Lung (tissue), 12 donors: Measurements from ENCODE around the gene CPED1. TPM values are rescaled to one million over a fixed set of nuclear protein-coding genes. Genes with fewer than 3 reads are reported as not detected.
"Not testable (repeated sequence)": the region's sequence is repeated elsewhere in the genome, so short reads cannot be mapped to it uniquely, and the experiment has no call there.

ENCODE experiments used
- ATAC-seq: fragments of 200-7000 bp; cut with Tn5 transposase; one replicate; pipeline ENCODE4 v1.9.1; 2020; ENCODE audit warnings: moderate number of reproducible peaks; ENCODE audit not compliant: insufficient read depth, low FRiP score
- DNase-seq, 3 donors: peaks; one replicate each; pipeline ENCODE4 v3.0.0-alpha.2; 2013 to 2017
- H3K27ac ChIP-seq, 2 donors: one replicate each; pipeline ENCODE4 v1.5.1; 2013; ENCODE audit warnings: mild to moderate bottlenecking in 2 of 2, moderate library complexity in 2 of 2, control low read depth in 1 of 2, inconsistent platforms in 1 of 2, low read depth in 1 of 2, low read length in 1 of 2
- H3K27me3 ChIP-seq, 3 donors: one replicate each; pipeline ENCODE4 v1.5.1; 2013; ENCODE audit warnings: low read length in 2 of 3; ENCODE audit not compliant: control insufficient read depth in 3 of 3, insufficient read depth in 3 of 3
- H3K36me3 ChIP-seq, 4 donors: one replicate each; pipeline ENCODE4 v1.5.1; 2013; ENCODE audit warnings: low read length in 4 of 4, mild to moderate bottlenecking in 1 of 4, moderate library complexity in 1 of 4; ENCODE audit not compliant: control insufficient read depth in 4 of 4, insufficient read depth in 4 of 4
- H3K4me1 ChIP-seq, 5 donors: one replicate each; pipeline ENCODE4 v1.5.1; 2013; ENCODE audit warnings: low read length in 5 of 5, mild to moderate bottlenecking in 2 of 5, moderate library complexity in 1 of 5; ENCODE audit not compliant: control insufficient read depth in 5 of 5, insufficient read depth in 5 of 5
- H3K4me3 ChIP-seq: one replicate; pipeline ENCODE4 v1.5.1; 2013; ENCODE audit warnings: mild to moderate bottlenecking, control low read depth, moderate library complexity
- H3K9ac ChIP-seq, 2 donors: one replicate each; pipeline ENCODE4 v1.5.1; 2013; ENCODE audit warnings: low read length in 2 of 2, control low read depth in 1 of 2; ENCODE audit not compliant: insufficient read depth in 1 of 2
- H3K9me3 ChIP-seq, 4 donors: one replicate each; pipeline ENCODE4 v1.5.1; 2013; ENCODE audit warnings: low read length in 3 of 4, mild to moderate bottlenecking in 1 of 4, moderate library complexity in 1 of 4; ENCODE audit not compliant: control insufficient read depth in 4 of 4, insufficient read depth in 3 of 4
- WGBS, 2 donors: extraction: QIAGEN DNeasy Blood & Tissue Kit; methylation state at CpG; one replicate each; pipeline ENCODE4 v1.1.7; 2013; 5-methylcytosine and 5-hydroxymethylcytosine counted together
- polyA plus RNA-seq, 2 donors: library from polyadenylated mRNA; stranded (reverse); fragments of 200-250 nt; gene quantifications; one replicate each; pipeline ENCODE4 v1.2.1, GENCODE V29; 2013
- total RNA-seq, 2 donors: library from RNA; depleted of rRNA in 1 of 2; stranded (reverse); fragments of >200 nt in 1 of 2; gene quantifications; one replicate each; pipeline ENCODE4 v1.2.1, GENCODE V29; 2014 to 2021
- TF ChIP-seq, protein P1 (sequence below): IDR thresholded peaks from 2 replicates; pipeline ENCODE4 v1.5.1; 2012; ENCODE audit warnings: mild to moderate bottlenecking; ENCODE audit errors: control extremely low read depth, extremely low read depth
- donor health status: control.
- donor health status: control.
- donor health status: Bipolar disorder and iron deficiency.
- donor health status: healthy.
- donor health status: DM: yes; HTN: yes; CAD: no.

CPED1 gene
- total and polyA plus RNA-seq, 4 donors: 1.8 to 32.3 (median 7.4) TPM

DNA sequence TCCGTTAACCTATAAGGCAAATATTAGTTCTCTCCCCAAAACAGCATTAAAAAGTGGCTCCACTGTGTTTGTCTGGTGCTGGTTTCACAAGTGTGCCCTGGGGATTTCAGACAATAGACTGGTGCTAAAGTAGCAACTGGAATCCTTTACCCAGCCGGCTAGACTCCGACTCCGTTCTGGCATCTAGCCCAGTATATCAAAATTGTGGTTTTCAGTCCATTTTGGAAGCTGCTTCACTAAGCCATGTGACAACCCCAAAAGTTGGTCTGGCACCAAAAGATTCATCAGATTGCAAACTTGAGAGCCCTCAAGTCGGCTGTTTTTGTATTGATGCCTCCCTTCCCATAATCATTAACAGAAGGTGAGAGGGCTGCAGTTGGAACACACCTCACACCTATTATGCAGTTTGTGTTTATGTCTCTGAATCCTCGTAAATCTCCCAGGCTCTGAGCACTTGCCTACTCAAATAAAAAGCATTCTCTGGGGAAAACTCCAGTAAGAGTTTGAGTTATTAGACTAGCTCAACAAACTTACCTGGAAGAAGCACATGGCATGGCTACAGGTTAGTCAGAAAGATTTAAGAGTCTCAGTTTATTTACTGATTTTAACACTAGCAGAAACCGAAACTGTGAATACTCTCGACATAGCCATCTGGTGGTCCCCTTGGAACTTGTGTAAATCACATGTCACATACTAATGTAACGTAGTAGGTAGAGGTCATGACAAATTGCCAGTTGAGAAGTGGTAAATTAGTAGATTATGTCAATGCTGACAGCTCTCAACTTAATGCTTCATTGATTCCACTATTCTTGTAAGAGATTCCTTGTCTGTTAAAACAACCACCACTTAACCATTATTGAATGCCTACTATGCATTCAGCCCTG lies 325.5 kb downstream of the CPED1 start:
- Histone ChIP-seq H3K36me3 (no peaks in the 10 kb centered on the region), H3K9me3 (no peaks in the 10 kb centered on the region), H3K9ac (no peak overlapping the region), H3K4me3 (no peak overlapping the region), H3K4me1 (peaks cover 0 to 3% (median 0%) of the 10 kb centered on the region in 5 donors), H3K27me3 (no peaks in the 10 kb centered on the region), H3K27ac (no peak overlapping the region)
- TF ChIP-seq, protein P1, sequence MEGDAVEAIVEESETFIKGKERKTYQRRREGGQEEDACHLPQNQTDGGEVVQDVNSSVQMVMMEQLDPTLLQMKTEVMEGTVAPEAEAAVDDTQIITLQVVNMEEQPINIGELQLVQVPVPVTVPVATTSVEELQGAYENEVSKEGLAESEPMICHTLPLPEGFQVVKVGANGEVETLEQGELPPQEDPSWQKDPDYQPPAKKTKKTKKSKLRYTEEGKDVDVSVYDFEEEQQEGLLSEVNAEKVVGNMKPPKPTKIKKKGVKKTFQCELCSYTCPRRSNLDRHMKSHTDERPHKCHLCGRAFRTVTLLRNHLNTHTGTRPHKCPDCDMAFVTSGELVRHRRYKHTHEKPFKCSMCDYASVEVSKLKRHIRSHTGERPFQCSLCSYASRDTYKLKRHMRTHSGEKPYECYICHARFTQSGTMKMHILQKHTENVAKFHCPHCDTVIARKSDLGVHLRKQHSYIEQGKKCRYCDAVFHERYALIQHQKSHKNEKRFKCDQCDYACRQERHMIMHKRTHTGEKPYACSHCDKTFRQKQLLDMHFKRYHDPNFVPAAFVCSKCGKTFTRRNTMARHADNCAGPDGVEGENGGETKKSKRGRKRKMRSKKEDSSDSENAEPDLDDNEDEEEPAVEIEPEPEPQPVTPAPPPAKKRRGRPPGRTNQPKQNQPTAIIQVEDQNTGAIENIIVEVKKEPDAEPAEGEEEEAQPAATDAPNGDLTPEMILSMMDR: no peak
- no peak for ATAC-seq
- WGBS, 2 donors: 55 to 61% methylated on average over 9 of the region's 9 CpGs
- peak in 2 of 3 donors; percentile 32 to 50 for DNase-seq

DNA sequence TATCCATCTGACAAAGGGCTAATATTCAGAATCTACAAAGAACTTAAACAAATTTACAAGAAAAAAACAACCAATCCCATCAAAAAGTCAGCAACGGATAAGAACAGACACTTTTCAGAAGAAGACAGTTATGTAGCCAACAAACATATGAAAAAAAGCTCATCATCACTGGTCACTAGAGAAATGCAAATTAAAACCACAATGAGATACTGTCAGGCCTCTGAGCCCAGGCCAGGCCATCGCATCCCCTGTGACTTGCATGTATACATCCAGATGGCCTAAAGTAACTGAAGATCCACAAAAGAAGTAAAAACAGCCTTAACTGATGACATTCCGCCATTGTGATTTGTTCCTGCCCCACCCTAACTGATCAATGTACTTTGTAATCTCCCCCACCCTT lies 326.7 kb downstream of the CPED1 start:
- not testable (repeated sequence) for H3K27ac ChIP-seq, ATAC-seq, H3K4me3 ChIP-seq, H3K27me3 ChIP-seq, H3K9ac ChIP-seq, H3K36me3 ChIP-seq, H3K4me1 ChIP-seq, H3K9me3 ChIP-seq, DNase-seq
- 93% methylated on average over 2 of the region's 3 CpGs for WGBS, 2 donors

DNA sequence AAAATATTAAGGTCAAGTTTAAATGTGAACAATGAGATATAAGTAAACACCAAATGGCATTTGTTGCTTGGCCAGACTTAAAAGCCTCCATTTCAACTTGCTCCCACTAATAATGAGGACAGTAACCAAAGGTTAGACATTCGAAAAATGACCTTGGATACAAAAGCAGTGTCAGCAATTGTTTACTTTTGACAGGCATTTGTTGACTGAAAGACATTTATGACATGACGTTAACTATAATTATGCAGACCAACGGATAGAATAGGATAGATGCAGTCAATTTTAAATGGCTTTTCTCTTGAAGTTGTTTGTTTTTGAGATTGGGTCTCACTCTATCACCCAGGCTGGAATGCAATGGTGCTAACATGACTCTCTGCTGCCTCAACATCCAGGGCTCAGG lies 333.9 kb downstream of the CPED1 start:
- TF ChIP-seq, protein P1: no peak
- Histone ChIP-seq H3K9me3 (no peaks in the 10 kb centered on the region), H3K4me1 (peaks cover 0 to 4% (median 0%) of the 10 kb centered on the region in 5 donors), H3K27me3 (no peaks in the 10 kb centered on the region), H3K9ac (no peak overlapping the region), H3K4me3 (no peak overlapping the region), H3K36me3 (no peaks in the 10 kb centered on the region), H3K27ac (no peak overlapping the region)
- 59 to 68% methylated on average over 3 of the region's 3 CpGs for whole genome bisulfite sequencing, 2 donors
- DNase-seq (no peak), ATAC-seq (no peak)

DNA sequence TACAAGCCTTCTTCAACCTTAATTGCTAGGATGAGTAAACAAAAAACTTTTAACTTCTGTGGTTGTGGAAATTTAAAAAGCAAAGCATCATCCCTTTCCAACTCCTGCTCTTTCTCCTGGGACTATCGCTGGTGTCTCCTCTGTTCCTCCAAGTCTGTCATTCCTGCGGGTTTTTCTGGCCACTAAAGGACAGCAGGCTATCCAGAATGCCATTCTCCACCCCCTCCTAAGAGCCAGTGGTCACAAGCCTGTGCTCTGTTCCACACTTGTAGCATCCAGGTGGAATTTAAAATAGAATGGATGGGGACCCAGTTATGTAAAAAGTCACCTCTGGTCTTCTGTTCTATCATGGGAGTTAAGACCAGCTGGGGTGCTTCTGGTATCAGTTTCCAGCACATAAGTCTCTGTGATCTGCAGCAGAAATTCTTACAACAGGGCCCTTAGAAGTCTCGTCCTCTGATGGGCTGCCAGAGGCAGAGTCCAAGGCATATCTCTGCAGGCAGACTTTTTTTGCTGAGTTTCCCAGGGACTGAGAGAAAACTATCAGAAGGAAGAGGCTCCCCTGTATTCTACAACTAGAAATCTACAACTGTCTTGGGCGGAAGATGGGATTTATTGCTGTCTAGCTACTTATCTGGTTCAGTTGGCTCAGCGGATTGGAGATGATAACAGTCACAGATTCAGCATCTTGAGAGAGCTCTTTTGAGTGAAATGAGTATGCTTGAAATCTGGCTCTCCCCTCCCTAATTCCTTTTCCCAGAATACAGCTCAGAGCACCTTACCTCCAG lies 335.2 kb downstream of the CPED1 start:
- DNase-seq: peak; percentile 69 to 87 (median 78)
- ATAC-seq: no peak
- Histone ChIP-seq H3K27me3 (peaks cover 0 to 12% (median 8%) of the 10 kb centered on the region in 3 donors), H3K36me3 (no peaks in the 10 kb centered on the region), H3K27ac (no peak overlapping the region), H3K4me3 (no peak overlapping the region), H3K4me1 (peaks cover 0 to 4% (median 2%) of the 10 kb centered on the region in 5 donors), H3K9ac (no peak overlapping the region), H3K9me3 (peaks cover 0 to 1% (median 0%) of the 10 kb centered on the region in 4 donors)
- TF ChIP-seq, protein P1: no peak
- 59 to 69% methylated on average over 5 of the region's 5 CpGs for WGBS, 2 donors
